ENCODE measurements around the gene CCDC69. TPM values are rescaled to one million over a fixed set of nuclear protein-coding genes. Genes with fewer than 3 reads are reported as not detected.

Gene CCDC69
- total and polyA plus RNA-seq, 10 of the 15 experiments (the other 5 are each of a cell fraction or from before 2014, with no cell fraction given): 13.5 to 106 (median 70.1) TPM

DNA sequence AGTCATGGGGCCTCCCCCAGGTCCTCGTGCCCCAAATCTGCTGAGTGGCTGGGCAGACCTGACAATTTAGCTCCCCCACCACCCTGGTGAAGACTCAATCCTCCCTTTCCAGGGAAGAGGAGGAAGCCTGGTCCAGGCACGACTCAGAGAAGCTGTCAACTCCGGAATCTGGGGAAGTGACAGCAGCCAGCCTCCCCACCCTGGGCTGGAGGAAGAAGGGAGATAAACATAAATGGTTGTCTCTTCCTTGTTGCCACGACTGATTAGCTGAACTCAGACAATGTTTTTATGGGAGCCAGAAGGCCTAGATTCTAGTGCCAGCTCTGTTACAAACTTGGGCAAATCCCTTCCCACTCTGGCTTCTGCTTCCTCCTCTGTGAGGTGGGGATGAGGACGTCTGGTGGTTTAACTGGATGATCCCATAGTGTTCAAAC is 15.4 kb downstream of the CCDC69 start:
- H3K4me3 ChIP-seq: no peak overlapping the region
- in situ Hi-C loops (cut with MboI) (no loop called here), intact Hi-C loops (cut with micrococcal nuclease; ENCODE audit: unreplicated experiment) (no loop called here)
- no peak for FAIRE-seq
- H3K9me3 ChIP-seq (replicated peaks; ENCODE audit: control insufficient read depth, insufficient read depth, low read length): no peaks in the 10 kb centered on the region
- no peak for DNase-seq (ENCODE audit: low read depth, low spot score)
- peaks cover 33% of the 10 kb centered on the region for H3K79me2 ChIP-seq (ENCODE audit: control insufficient read depth, insufficient read depth, low read length)
- no peak overlapping the region for H2AFZ ChIP-seq (ENCODE audit: control insufficient read depth, low read depth, low read length)
- H3K27ac ChIP-seq (ENCODE audit: control insufficient read depth, insufficient read depth): no peak overlapping the region
- no peaks in the 10 kb centered on the region for H4K20me1 ChIP-seq (ENCODE audit: control insufficient read depth, insufficient read depth)
- ChIA-PET CTCF (interaction anchor here (1.0 to 17.0 kb wide), 6 partner anchors 15 to 93 kb away, joined by 3 to 293 read pairs (median 6); partner anchors contain the start of gene CCDC69), RAD21 (ENCODE audit: unreplicated experiment) (interaction anchor here (0.8 to 1.9 kb wide), 4 partner anchors 9 to 83 kb away, joined by 3 to 6 read pairs (median 4); no protein-coding TSS in a partner anchor), POLR2A (interaction anchor here (0.5 to 1.4 kb wide), 6 partner anchors 9 to 83 kb away, joined by 3 to 7 read pairs (median 4); partner anchors contain the start of gene CCDC69), SMC1A (ENCODE audit: uncharacterized antibody, unreplicated experiment) (interaction anchor here (0.8 to 2.5 kb wide), 11 partner anchors 7 to 92 kb away, joined by 3 to 11 read pairs (median 4); partner anchors contain the start of genes CCDC69 and GM2A)
- peaks cover 33% of the 10 kb centered on the region for H3K4me1 ChIP-seq (ENCODE audit: control insufficient read depth, insufficient read depth, low read length)
- 64% methylated on average over 5 of the region's 5 CpGs for WGBS (ENCODE audit: insufficient coverage, insufficient replicate concordance, low lambda C conversion rate, missing lambda C conversion rate)
- BruUV-seq (replicated peaks): no TSS peak
- no peak for ATAC-seq
- H3K9ac ChIP-seq (ENCODE audit: control insufficient read depth, insufficient read depth, low read length): no peak overlapping the region
- no peak overlapping the region for H3K4me2 ChIP-seq (ENCODE audit: control insufficient read depth, insufficient read depth)
- no peaks in the 10 kb centered on the region for H3K27me3 ChIP-seq (replicated peaks in 1 of 2; ENCODE audit: control insufficient read depth in 2 of 2, insufficient read depth in 2 of 2, low read length in 1 of 2)
- H3K36me3 ChIP-seq (ENCODE audit: control insufficient read depth in 2 of 2, insufficient read depth in 2 of 2, low read length in 1 of 2): no peaks in the 10 kb centered on the region; a peak in 1 of 4 replicates
- TF ChIP-seq JUND (IDR thresholded peaks at IDR 0.05; ENCODE audit: low read depth, low read length) (no peak), STAT1 (conservative IDR thresholded peaks at IDR 0.05) (no peak), IRF3 (IDR thresholded peaks at IDR 0.05) (no peak), MEF2A (IDR thresholded peaks at IDR 0.05; ENCODE audit: insufficient read depth, low read depth, low read length) (no peak), FOXM1 (IDR thresholded peaks at IDR 0.05; ENCODE audit: low read depth, low read length) (no peak), EED (IDR thresholded peaks at IDR 0.05; ENCODE audit: low read depth) (no peak), ZBTB40 (IDR thresholded peaks at IDR 0.05; ENCODE audit: borderline replicate concordance) (no peak), CBX3 (IDR thresholded peaks at IDR 0.05; ENCODE audit: borderline replicate concordance, low read depth) (no peak), NR2C2 (IDR thresholded peaks at IDR 0.05; ENCODE audit: borderline replicate concordance, control insufficient read depth, insufficient read length, low read depth) (no peak), RFX5 (IDR thresholded peaks at IDR 0.05; ENCODE audit: low read depth, low read length) (no peak)
- TF ChIP-seq, protein P1, sequence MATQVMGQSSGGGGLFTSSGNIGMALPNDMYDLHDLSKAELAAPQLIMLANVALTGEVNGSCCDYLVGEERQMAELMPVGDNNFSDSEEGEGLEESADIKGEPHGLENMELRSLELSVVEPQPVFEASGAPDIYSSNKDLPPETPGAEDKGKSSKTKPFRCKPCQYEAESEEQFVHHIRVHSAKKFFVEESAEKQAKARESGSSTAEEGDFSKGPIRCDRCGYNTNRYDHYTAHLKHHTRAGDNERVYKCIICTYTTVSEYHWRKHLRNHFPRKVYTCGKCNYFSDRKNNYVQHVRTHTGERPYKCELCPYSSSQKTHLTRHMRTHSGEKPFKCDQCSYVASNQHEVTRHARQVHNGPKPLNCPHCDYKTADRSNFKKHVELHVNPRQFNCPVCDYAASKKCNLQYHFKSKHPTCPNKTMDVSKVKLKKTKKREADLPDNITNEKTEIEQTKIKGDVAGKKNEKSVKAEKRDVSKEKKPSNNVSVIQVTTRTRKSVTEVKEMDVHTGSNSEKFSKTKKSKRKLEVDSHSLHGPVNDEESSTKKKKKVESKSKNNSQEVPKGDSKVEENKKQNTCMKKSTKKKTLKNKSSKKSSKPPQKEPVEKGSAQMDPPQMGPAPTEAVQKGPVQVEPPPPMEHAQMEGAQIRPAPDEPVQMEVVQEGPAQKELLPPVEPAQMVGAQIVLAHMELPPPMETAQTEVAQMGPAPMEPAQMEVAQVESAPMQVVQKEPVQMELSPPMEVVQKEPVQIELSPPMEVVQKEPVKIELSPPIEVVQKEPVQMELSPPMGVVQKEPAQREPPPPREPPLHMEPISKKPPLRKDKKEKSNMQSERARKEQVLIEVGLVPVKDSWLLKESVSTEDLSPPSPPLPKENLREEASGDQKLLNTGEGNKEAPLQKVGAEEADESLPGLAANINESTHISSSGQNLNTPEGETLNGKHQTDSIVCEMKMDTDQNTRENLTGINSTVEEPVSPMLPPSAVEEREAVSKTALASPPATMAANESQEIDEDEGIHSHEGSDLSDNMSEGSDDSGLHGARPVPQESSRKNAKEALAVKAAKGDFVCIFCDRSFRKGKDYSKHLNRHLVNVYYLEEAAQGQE (IDR thresholded peaks at IDR 0.05; ENCODE audit: low read depth, low read length): no peak
- TF ChIP-seq, protein P2, sequence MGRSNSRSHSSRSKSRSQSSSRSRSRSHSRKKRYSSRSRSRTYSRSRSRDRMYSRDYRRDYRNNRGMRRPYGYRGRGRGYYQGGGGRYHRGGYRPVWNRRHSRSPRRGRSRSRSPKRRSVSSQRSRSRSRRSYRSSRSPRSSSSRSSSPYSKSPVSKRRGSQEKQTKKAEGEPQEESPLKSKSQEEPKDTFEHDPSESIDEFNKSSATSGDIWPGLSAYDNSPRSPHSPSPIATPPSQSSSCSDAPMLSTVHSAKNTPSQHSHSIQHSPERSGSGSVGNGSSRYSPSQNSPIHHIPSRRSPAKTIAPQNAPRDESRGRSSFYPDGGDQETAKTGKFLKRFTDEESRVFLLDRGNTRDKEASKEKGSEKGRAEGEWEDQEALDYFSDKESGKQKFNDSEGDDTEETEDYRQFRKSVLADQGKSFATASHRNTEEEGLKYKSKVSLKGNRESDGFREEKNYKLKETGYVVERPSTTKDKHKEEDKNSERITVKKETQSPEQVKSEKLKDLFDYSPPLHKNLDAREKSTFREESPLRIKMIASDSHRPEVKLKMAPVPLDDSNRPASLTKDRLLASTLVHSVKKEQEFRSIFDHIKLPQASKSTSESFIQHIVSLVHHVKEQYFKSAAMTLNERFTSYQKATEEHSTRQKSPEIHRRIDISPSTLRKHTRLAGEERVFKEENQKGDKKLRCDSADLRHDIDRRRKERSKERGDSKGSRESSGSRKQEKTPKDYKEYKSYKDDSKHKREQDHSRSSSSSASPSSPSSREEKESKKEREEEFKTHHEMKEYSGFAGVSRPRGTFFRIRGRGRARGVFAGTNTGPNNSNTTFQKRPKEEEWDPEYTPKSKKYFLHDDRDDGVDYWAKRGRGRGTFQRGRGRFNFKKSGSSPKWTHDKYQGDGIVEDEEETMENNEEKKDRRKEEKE (IDR thresholded peaks at IDR 0.05): no peak

All from GM12878 (cell line).